Stimulated activated naive CD8-positive, alpha-beta T cell treated with anti-CD3 and anti-CD28 coated beads, Interleukin-15, Interleukin-2, amounts not matched to agents 100 ng/mL and 50 ng/mL, for 24 hours (primary cell): ENCODE data around the gene ADORA2A.

Experiments
- H3K27ac Mint-ChIP-seq: one replicate; pipeline ENCODE4 v1.8.0; 2021; ENCODE audit warnings: mild to moderate bottlenecking, mixed read lengths
- H3K27me3 Mint-ChIP-seq: one replicate; pipeline ENCODE4 v1.8.0; 2021; ENCODE audit warnings: mixed read lengths
- H3K36me3 Mint-ChIP-seq: one replicate; pipeline ENCODE4 v1.8.0; 2021; ENCODE audit warnings: low read depth, mixed read lengths
- H3K4me1 Mint-ChIP-seq: one replicate; pipeline ENCODE4 v1.8.0; 2021; ENCODE audit warnings: low read depth, mixed read lengths
- H3K4me3 Mint-ChIP-seq: one replicate; pipeline ENCODE4 v1.8.0; 2021; ENCODE audit warnings: mild to moderate bottlenecking, mixed read lengths
- H3K9me3 Mint-ChIP-seq: one replicate; pipeline ENCODE4 v1.8.0; 2021; ENCODE audit warnings: mixed read lengths

The ADORA2A gene

GRCh38 chr22:24410110-24410856, 17.1 kb upstream of the ADORA2A start:
- peaks cover 27% of the 10 kb centered on the region for H3K36me3 Mint-ChIP-seq
- no peaks in the 10 kb centered on the region for H3K27me3 Mint-ChIP-seq
- H3K27ac Mint-ChIP-seq: peak overlapping the region; percentile 81
- H3K9me3 Mint-ChIP-seq: no peaks in the 10 kb centered on the region
- peak overlapping the region; percentile 12 for H3K4me3 Mint-ChIP-seq
- H3K4me1 Mint-ChIP-seq: peaks cover 45% of the 10 kb centered on the region

DNA sequence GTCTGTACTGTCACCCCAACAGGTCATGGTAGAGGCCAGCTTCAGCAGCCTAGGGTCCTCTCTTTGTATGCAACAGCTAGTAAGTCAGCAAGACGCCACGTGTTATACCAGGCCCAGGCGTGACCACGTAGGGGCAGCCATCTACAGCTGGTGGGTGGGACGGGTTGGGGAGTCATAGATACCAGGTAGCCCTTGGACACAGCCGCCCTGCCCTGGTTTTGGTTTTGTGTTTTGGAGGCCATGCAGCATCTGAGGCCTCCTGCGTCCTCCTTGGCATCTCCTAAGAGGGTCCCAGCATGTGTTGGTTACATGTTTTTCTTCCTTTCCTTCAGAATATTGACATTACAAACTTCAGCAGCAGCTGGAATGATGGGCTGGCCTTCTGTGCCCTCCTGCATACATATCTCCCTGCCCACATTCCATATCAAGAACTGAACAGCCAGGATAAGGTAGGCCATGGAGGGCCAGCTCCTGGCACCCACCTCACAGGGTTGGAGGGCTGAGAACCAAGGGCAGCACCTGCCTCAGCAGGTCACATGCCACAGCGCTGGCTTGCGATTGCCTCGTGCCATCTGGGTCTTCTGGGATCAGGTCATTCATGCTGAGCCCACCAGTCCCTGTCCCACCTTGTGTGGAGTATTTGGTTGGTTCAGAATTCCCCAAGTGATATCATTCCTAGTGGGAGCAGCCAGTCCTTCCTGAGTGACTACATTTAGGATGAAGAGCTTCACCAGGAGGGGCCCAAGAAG, 16.0 kb upstream of the ADORA2A start:
- Mint-ChIP-seq H3K27me3 (no peaks in the 10 kb centered on the region), H3K9me3 (no peaks in the 10 kb centered on the region), H3K4me1 (peaks cover 41% of the 10 kb centered on the region), H3K4me3 (no peak overlapping the region), H3K36me3 (peaks cover 29% of the 10 kb centered on the region), H3K27ac (no peak overlapping the region)

DNA sequence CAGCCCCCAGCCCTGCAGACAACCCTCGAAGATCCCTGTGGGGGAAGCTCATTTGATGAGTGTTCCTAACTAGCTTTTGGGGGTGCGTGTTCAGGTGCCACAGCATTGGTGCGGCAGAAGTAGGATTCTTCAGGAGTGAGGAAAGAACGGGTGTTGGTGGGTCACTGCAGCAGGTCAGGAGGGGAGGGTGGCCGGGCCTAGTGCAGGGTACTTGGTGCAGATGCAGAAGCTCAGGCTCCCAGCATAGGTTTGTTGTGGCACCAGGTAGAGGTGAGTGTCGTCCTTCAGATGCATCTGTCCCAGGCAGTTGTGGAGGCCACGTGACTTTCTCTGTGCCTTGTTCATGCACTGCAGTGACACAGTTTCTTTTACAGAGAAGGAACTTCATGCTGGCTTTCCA, 15.1 kb upstream of the ADORA2A start:
- no peaks in the 10 kb centered on the region for H3K9me3 Mint-ChIP-seq
- H3K4me1 Mint-ChIP-seq: peaks cover 33% of the 10 kb centered on the region
- no peak overlapping the region for H3K4me3 Mint-ChIP-seq
- no peak overlapping the region for H3K27ac Mint-ChIP-seq
- peaks cover 29% of the 10 kb centered on the region for H3K36me3 Mint-ChIP-seq
- H3K27me3 Mint-ChIP-seq: no peaks in the 10 kb centered on the region

GRCh38 chr22:24413271-24413670, 14.1 kb upstream of the ADORA2A start:
- Mint-ChIP-seq H3K27me3 (no peaks in the 10 kb centered on the region), H3K36me3 (peaks cover 21% of the 10 kb centered on the region), H3K4me3 (no peak overlapping the region), H3K4me1 (peaks cover 23% of the 10 kb centered on the region), H3K9me3 (no peaks in the 10 kb centered on the region), H3K27ac (no peak overlapping the region)

DNA sequence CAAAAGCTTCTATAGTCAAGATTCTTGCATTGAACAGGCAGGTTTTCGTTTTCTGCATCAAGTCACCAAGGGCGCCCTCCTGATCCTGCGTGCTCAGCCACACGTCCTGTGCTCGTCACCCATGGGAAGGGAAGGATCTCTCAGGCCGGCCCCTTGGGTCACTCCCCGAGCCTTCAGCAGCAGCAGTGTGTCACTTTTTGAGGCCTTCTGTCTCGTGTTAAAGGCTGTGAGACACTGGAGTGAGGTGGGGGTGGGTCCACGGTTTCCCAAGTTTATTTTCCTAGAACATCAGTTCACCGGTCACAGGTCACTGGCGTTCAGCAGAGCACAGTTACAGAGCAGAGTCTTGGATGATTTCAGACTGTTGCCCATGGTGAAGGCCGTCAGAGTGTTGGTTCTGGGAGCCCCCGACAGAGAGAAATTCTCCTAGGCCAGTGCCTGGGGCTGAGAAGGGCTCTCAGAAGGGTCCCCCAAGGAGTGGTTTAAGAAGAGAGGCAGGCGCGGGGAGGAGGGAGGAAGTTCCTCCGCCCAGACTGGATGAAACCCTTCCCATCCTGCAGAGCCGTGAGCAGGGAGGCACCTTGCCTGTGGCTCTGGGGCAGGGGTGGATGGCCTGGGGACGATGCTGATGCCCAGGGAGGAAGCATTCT, 13.5 kb upstream of the ADORA2A start:
- Mint-ChIP-seq H3K27ac (no peak overlapping the region), H3K9me3 (no peaks in the 10 kb centered on the region), H3K27me3 (no peaks in the 10 kb centered on the region), H3K36me3 (peaks cover 21% of the 10 kb centered on the region), H3K4me1 (peaks cover 17% of the 10 kb centered on the region), H3K4me3 (no peak overlapping the region)

DNA sequence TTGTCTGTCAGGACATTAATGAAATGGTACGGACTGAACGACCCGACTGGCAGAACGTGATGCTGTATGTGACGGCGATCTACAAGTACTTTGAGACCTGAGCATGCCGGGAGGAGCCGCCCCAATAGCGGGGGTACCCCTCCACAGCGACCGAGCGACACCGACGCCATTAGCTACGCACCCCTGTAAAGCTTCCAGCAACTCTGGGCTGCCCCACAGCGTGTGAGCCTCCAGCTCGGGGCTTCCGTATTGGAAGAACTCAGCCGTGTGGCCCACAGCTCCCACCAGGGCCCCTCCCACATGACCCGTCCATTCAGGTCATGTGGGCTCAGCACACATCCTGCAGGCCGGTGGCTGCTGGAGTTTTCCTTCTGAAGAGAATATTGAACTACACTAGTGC, 12.9 kb upstream of the ADORA2A start:
- Mint-ChIP-seq H3K36me3 (peaks cover 21% of the 10 kb centered on the region), H3K27me3 (no peaks in the 10 kb centered on the region), H3K9me3 (no peaks in the 10 kb centered on the region), H3K4me3 (no peak overlapping the region), H3K4me1 (peaks cover 12% of the 10 kb centered on the region), H3K27ac (no peak overlapping the region)

GRCh38 chr22:24414984-24415945, 12.1 kb upstream of the ADORA2A start:
- H3K27me3 Mint-ChIP-seq: no peaks in the 10 kb centered on the region
- H3K27ac Mint-ChIP-seq: no peak overlapping the region
- H3K36me3 Mint-ChIP-seq: peaks cover 21% of the 10 kb centered on the region
- H3K4me3 Mint-ChIP-seq: no peak overlapping the region
- H3K9me3 Mint-ChIP-seq: no peaks in the 10 kb centered on the region
- H3K4me1 Mint-ChIP-seq: peaks cover 5% of the 10 kb centered on the region

DNA sequence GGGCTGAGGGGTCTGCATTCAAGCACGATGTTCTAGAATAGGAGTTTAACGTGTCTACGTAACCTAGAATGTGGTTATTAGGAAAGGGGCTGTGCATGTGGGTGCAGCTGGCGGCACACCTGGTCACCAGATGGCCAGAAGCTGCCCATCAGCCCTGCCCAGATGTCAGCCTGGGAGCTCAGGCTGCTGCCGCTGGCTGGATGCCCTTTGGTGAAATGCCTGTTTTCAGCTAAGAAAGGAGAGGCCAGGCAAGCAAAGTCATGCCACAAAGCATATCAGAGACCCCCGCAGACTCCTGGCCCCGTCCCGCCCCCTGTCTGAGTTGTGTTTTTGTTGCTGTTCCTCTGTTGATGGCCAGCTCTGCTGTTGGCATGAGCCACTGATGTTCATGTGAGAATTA, 11.3 kb upstream of the ADORA2A start:
- peaks cover 17% of the 10 kb centered on the region for H3K36me3 Mint-ChIP-seq

DNA sequence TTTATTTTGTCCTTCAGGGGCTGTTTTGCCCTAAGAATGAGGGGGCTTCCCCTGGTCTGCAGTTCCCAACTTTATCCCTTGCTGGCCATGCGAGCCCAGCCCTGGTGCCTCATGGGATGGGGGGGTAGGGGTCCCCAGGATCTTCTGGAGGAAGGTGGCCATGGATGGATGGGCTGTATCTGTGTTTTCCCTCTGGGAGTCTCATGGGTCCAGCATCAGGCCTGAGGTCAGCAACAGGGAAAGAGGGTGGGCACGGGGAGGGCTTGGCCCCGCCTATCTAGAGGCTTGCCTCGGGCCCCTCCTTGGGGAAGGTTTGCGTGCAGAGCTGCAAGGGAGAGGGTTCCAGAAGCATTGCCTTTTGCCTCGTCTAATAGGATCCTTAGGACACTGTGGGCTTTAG, 10.8 kb upstream of the ADORA2A start:
- Mint-ChIP-seq H3K4me1 (peaks cover 5% of the 10 kb centered on the region), H3K36me3 (peaks cover 17% of the 10 kb centered on the region), H3K27ac (no peak overlapping the region), H3K9me3 (no peaks in the 10 kb centered on the region), H3K4me3 (no peak overlapping the region), H3K27me3 (no peaks in the 10 kb centered on the region)

More for the DNA sequence above, 11.3 kb upstream of the ADORA2A start:
- no peak overlapping the region for H3K27ac Mint-ChIP-seq
- H3K4me1 Mint-ChIP-seq: no peaks in the 10 kb centered on the region
- no peaks in the 10 kb centered on the region for H3K9me3 Mint-ChIP-seq
- H3K27me3 Mint-ChIP-seq: no peaks in the 10 kb centered on the region
- no peak overlapping the region for H3K4me3 Mint-ChIP-seq

DNA sequence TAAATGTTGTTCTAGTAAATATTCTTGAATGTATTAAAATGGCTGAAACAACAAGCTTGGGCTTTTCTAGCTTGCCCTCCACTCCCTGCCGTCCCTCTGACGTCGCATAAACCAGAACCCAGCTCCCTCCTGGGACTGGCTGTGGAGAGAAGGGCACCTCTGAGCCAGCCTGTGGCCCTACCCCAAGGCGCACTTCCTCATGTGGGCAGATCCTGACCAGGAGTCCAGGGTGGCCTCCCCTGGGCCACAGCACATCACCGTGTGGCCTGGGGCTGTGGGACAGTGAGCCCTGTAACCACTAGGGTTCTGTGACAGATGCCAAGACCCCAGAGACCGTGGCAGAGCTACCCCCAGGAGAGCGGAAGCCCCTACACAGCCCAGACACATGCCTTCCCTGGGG, 10.2 kb upstream of the ADORA2A start:
- H3K4me1 Mint-ChIP-seq: peaks cover 5% of the 10 kb centered on the region
- no peak overlapping the region for H3K27ac Mint-ChIP-seq
- H3K9me3 Mint-ChIP-seq: no peaks in the 10 kb centered on the region
- H3K36me3 Mint-ChIP-seq: peaks cover 17% of the 10 kb centered on the region
- no peaks in the 10 kb centered on the region for H3K27me3 Mint-ChIP-seq
- no peak overlapping the region for H3K4me3 Mint-ChIP-seq

DNA sequence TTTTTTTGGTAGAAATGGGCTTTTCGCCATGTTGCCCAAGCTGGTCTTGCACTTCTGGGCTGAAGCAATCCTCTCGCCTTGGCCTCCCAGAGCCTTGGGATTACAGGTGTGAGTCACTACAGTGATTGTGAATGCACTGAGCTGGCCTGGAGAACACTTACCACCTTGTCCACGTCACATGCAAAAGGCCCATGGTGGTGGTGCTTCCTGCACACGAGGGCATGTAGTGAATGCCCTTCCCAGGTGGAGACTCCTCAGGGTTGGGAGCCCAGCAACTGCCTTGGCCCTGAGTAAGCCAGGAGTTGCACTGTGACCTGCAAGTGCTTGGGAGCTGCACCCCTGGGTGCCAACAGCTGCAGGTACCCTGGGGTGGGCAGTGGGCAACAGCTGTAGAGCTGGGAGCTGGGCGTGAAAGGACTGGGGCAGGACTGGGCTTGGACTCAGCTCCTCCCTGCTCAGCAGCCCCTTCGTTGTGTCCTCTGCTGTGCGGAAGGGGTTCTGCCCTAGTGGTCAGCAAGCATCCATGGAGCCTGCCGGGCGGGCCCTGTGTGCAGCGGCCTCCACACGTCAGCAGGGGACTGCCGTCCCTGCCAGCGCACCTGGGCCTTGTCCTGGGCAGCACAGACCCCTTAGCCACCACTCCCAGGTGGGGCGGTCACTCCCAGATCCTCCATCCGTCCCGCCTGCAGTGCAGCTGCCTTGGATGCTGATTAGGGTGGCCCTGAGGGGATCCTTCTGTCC, 9.3 kb upstream of the ADORA2A start:
- H3K36me3 Mint-ChIP-seq: peaks cover 12% of the 10 kb centered on the region
- no peaks in the 10 kb centered on the region for H3K27me3 Mint-ChIP-seq
- peaks cover 7% of the 10 kb centered on the region for H3K4me1 Mint-ChIP-seq
- no peak overlapping the region for H3K27ac Mint-ChIP-seq
- H3K9me3 Mint-ChIP-seq: no peaks in the 10 kb centered on the region
- H3K4me3 Mint-ChIP-seq: no peak overlapping the region

GRCh38 chr22:24418786-24419474, 8.5 kb upstream of the ADORA2A start:
- Mint-ChIP-seq H3K36me3 (peaks cover 12% of the 10 kb centered on the region), H3K4me3 (no peak overlapping the region), H3K4me1 (peaks cover 7% of the 10 kb centered on the region), H3K27me3 (no peaks in the 10 kb centered on the region), H3K9me3 (no peaks in the 10 kb centered on the region), H3K27ac (no peak overlapping the region)

GRCh38 chr22:24419475-24419850, 7.9 kb upstream of the ADORA2A start:
- Mint-ChIP-seq H3K36me3 (peaks cover 10% of the 10 kb centered on the region), H3K4me1 (peaks cover 7% of the 10 kb centered on the region), H3K9me3 (no peaks in the 10 kb centered on the region), H3K27me3 (no peaks in the 10 kb centered on the region), H3K4me3 (no peak overlapping the region), H3K27ac (no peak overlapping the region)
